Measurements from ENCODE around the gene RBM34.
"Not testable (repeated sequence)": the region's sequence is repeated elsewhere in the genome, so short reads cannot be mapped to it uniquely, and the experiment has no call there.

RBM34 gene

DNA sequence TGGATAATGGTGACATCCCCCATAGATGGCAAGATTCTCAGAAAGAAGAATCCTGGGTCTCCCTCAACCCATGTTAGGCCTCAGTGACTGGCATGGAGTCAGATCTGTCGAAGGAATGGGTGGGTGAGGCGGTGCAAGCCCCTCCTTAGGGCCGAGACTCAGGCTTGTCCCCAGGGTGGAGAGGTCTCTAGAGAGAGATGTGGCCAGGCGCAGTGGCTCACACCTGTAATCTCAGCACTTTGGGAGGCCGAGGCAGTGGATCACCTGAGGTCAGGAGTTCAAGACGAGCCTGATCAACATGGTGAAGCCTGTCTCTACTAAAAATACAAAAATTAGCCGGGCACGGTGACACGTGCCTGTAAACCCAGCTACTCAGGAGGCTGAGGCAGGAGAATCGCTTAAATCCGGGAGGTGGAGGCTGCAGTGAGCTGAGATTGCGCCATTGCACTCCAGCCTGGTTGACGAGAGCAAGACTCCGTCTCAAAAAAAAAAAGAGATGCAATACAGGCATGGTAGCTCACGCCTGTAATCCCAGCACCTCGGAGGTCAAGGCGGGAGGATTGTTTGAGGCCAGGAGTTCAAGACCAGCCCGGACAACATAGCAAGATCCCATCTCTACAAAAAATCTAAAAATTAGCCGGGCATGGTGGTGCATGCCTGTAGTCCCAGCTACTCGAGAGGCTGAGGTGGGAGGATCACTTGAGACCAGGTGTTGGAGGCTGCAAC is 69.6 kb downstream of the RBM34 start:
- DNase-seq (ENCODE audit: low read depth): not testable (repeated sequence)

DNA sequence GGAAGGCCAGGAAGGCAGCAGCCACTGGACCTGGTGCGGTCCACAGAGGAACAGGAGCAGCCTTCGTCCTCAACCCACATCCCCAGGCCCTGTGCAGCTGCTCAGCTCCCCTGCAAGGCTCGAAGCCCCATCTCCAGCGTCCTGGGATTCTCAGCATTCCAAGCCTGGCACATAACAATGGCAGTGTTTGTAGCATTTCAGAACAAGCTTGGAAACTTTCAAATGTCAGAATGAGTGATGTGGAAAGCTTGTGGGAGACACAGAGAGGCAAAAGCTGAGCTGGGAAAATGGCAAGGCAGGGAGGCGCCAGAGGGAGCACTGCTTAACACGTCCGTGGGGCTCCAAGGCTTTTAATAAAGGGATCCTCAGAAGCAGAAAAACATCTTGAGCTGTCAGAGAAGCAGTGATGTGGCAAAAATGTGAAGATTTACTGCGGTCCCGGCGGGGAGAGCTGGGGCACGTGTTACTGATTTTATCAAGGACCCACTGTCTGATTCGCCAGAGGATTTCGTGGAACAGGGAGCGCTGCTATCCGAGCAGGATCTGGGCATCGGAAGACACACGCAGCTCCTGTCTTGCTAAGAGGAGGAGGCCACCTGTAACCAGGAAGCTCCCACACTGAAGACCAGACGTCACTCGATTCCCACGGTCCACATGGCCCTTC is 70.5 kb downstream of the RBM34 start:
- no peak for DNase-seq (ENCODE audit: low read depth)

DNA sequence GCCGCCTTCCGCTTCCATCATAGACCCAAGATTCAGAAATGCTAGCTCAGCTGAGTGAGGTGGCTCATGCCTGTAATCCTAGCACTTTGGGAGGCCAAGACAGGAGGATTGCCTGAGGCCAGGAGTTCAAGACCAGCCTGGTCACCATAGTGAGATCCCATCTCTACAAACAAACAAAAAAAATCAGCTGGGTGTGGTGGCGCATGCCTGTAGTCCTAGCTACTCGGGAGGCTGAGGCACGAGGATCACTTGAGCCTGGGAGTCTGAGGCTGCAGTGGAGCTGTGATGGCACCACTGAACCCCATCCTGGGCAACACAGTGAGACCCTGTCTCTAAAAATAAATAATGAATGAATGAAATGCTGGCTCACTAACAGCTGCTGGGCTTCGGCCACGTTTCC is 72.1 kb downstream of the RBM34 start:
- no peak for DNase-seq (ENCODE audit: low read depth)

DNA sequence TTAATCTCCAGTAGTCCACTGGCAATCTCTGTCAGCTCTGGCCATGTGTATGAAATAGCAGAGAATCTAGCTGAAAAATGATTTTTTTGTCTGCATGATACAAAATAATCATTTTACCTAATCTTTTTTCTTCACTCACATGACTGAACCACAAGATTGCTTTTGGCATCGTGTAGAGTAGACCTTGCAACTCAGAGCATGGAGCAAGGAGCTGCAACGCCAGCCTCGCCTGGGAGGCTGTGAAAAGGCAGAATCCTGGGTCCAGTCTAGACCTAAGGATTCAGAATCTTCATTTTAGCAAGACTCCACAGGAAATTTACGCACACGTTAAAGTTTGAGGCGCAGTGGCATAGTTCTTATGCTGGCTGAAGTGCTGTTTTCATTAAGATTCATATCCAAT is 72.6 kb downstream of the RBM34 start:
- DNase-seq (ENCODE audit: low read depth): no peak

DNA sequence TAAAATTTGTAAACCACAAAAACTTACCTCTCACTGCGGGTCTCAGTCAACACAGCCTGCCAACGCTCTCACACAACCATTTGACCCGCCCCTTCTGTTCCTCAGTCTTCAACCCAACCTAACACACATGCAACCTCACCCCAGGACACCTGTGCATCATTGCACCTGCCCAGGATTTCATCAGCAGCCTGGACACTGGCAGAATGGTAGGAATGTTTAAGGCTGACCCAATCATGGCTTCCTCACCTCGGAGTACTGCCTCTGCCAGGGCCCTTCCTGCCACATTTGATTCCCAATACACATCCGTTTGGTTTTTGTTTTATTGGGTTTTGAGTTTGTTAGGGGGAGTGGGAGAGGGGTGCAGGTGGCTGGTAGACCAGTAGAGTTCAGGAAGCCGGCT is 73.1 kb downstream of the RBM34 start:
- DNase-seq (ENCODE audit: low read depth): no peak

DNA sequence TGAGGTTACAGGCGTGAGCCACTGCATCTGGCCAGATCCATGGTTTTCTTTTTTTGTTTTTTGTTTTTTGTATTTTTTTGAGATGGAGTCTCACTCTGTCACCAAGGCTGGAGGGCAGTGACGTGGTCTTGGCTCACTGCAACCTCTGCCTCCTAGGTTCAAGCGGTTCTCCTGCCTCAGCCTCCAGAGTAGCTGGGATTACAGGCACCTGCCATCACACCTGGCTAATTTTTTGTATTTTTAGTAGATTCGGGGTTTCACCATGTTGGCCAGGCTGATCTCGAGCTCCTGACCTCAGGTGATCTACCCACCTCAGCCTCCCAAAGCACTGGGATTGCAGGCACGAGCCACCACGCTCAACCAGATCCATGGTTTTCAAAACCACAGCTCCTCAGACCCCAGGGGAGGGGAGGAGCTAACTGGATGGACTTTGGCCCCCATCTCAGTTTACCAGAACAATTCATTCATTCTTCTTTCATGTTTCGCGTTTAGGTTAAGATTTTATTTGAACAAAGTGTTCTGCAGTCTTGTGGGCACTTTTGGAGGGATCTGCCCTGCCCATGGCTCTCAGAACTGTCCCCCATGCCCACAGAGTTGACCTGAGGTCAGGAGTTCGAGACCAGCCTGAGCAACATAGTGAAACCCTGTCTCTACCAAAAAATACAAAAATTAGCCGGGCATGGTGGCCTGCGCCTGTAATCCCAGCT is 75.5 kb downstream of the RBM34 start:
- DNase-seq (ENCODE audit: low read depth): not testable (repeated sequence)
